GM19035 (cell line): ENCODE data around the gene LHX4.

Source experiments
- ATAC-seq: cut with Tn5 transposase; IDR thresholded peaks from one replicate; pipeline ENCODE4 v1.9.1; 2021; ENCODE audit not compliant: unreplicated experiment

Gene LHX4

GRCh38 chr1:180270530-180271271 is 40.6 kb downstream of the LHX4 start:
- ATAC-seq, result no peak

DNA sequence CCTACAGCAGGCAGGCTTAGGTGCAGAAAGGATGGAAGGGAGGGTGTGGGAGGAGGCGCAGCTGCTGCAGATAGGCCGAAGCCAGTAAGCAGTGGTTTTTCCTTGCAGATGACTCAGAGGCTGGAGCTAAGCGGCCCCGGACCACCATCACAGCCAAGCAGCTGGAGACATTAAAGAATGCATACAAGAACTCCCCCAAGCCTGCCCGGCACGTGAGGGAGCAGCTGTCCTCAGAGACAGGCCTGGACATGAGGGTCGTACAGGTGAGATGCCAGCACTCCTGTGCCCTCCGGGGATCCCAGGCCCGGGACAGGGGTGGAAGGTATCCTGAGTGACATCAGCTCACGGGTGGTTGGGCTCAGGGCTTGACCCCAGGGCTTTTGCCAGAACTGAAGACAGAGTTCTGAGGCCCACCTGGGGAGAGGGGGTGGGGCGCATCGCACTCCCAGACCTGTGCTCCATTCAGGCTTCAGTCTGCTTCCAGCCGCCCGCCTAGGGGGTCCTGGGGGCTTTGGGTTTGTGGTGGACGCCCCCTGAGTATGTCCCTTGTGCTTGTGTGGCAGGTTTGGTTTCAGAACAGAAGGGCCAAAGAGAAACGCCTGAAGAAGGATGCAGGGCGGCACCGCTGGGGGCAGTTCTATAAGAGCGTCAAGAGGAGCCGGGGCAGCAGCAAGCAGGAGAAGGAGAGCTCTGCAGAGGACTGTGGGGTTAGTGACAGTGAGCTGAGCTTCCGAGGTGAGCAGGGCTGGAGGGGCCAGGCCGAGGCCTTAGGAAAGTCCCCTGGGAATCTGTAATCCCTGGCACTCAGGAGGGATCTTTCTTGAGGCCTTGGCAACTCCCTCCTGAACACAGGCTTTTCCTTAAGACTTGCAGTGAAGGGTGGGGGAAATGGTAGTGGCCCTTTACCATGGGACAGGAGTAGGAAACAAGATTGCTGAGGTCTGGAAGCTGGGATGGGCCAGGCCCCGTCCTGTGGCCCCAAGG is 41.5 kb downstream of the LHX4 start:
- no peak for ATAC-seq

DNA sequence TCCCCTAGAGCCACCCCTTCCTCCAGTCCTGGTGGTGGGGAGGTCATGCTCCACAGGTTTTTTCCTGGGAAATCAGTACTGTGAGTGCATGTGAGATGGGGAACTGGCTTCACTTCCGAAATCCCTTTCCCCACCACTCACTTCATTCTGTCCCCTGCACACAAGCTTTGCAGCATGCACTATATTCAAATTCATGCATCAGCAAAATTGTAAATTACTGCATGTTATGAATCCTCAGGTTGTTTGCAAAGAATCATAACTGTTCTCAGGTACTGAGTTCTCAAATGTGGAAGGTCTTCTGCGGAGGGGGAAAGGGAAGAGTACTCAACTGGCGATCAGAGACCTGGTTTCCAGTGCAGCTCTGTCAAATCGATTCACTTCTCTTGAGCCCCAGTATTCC is 42.3 kb downstream of the LHX4 start:
- ATAC-seq, result no peak

GRCh38 chr1:180273066-180273465 is 43.0 kb downstream of the LHX4 start:
- ATAC-seq, result no peak

GRCh38 chr1:180274221-180274620 is 44.2 kb downstream of the LHX4 start:
- ATAC-seq, result no peak

DNA sequence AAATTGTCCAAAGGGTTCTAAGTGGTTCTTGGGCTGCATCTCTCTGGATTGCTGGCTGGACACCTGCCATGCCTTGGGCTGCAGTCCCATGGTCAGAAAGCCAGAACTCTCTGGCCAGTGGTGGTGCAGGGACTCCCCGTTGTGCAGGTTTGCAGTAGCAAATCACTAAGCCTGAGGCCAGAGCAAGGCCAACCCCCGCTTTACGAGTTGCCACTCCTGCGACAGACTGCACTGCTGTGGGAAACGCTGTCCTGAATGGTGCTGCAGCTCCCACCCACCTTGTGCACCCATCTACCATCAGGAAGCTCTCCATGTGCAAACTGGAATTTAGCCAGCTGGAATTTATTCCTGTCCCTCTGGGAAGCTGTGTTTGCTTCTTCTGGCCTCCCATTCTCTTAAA is 45.7 kb downstream of the LHX4 start:
- ATAC-seq, result no peak

DNA sequence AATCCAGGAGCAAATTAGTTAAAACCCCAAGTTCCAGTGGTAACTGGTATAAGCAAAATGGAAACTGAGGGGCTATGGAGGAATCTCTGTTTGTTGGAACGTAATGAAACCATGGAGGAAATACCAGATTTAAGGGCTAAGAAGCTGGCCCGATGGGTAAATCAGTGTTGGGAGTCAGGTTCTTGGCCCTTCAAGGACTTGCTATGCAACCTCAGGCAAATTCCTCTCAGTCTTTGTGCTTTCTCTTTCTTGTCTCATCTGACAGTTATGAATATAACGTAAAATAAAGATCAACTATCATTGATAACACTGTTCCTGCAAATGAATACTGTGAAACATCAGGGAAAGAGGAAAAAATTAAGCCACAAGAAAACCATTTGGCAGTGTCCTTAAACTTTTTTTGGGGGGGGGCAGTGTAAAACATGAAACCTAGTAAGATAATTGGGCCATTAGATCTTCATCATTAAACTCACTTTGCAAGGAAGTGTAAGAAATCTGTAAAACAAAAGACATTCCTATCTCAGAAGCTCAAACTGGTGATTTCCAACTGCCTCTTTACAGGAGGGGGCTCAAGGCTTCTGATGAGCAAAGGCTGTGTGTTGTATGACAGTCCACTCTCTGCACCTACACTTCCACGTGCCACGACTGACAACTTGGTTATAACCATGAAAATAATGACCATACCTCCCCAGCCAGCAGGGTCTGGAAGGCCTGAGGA is 47.6 kb downstream of the LHX4 start:
- ATAC-seq, result no peak

DNA sequence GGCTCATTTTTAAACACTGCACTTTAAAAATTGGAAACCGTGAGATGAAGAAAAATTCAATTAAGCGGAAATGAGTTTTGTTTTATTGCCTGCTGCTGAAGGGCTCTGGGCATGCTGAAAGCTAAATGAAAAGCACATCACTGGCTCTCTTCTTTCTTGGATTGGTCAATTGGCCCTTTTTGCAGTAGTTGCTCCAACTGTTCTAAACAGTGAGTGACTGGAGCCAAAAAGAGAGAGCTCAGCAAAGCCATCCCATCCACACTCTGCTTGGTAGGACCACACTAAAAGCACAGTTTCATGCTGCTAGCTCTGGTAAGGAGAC is 48.1 kb downstream of the LHX4 start:
- no peak for ATAC-seq

DNA sequence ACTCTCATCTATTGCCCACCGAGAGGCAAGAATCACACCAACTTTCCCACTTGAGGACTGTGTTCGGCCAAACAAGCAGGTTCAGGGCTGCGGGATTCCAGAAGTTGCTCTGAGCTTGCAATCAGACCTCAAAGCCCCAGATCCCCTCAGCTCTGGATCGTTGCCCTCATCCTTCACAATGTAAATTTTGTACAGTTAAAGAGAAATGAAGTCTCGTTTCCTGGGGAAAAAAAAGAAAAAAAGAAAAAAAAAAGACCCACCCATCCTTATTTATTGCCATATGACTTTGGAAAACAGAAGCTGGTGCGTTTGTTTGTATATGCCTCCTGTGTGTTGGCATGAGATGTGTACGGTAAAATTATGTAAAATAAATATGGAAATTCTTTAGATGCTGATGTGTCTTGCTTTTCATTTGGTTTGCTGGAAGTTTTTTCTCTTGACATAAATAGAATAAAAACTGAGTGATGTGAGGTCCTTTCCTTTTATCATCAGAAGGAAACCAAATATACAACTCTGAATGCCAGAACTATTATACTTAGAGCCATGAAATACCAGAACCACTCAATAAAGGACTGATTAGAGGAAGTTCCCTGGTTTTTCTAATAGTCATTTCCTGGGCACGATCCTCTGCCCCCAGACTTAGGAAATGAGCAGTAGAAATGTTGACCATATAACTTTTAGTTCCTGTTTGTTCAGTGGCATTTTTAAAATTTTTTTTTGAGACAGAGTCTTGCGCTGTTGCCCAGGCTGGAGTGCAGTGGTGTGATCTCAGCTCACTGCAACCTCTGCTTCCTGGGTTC is 48.7 kb downstream of the LHX4 start:
- ATAC-seq, result no peak

DNA sequence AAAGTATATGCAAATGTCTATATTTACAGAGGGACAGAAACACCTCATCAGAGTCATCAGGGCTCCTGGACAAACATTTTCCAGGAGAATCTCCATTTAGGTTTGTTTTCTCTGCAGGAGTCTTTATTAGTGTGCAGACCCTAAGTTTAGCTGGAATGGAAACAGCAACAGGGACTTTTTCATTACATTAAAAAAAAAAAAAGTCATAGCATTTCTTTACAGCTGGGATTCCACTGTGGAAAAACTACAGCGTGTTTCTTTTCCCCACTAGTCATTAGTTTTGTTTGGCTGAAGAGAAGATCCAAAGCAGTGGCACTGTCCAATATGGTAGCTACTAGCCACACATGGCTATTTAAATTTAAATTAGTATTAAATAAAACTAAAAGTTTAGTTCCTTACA is 49.6 kb downstream of the LHX4 start:
- ATAC-seq, result no peak

DNA sequence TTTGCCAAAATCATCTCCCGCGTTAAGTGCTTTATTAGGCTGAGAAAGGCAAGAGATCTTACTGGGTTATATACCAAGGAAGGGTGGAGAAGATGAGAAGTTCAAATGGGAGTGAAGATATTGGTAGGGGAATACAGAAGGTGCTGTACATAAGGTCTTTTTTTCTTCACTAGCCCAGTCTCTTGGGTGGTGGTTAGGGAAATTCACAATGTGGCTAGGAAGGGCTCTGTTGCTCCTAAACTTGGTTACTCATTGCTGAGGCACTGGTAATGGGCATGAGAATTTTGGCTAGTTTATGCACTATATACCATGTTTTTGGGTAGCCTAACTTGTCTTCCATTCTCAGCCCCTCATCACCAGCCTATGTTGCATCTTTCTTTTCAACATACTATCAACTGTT is 50.6 kb downstream of the LHX4 start:
- no peak for ATAC-seq

- ATAC-seq, result no peak
Observed at GRCh38 chr1:180281490-180281889, 51.4 kb downstream of the LHX4 start.

GRCh38 chr1:180282401-180283044 is 52.5 kb downstream of the LHX4 start:
- ATAC-seq, result no peak

DNA sequence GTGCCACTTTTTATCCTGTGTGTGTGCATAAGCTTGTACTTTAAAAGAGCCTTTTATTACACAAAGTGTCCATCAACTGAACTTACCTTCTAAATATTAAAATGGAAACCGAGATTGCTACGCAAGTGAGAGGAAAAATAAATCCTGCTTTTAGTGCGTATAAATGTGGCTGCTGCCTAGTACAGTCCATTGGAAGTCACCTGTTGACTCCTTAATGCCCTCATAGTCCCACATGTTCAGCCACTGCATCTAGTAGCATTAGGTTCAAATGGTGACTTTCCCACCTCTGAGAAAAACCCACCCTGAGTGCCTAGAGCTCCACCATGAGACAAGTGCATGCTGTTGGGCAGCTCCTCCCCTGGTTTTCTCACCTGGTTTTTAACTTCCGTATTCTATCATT is 53.0 kb downstream of the LHX4 start:
- no peak for ATAC-seq

DNA sequence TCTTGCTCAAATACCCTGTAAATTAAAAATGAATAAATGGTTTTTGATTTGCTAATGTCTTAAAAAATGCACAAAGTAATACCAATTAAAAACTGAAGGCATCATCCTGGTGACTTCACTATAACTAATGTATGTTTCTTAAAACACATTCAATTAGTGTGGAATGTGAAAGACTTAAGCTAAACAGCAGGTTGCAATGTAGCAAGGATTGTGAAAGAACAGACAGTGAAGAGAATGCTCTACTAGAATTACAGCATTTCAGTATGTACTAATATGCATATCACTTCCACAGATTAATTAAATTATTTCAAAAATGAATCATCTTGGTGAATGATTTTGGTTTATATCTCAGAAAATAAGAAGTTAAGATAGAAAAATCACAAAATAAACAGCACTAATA is 56.4 kb downstream of the LHX4 start:
- no peak for ATAC-seq

DNA sequence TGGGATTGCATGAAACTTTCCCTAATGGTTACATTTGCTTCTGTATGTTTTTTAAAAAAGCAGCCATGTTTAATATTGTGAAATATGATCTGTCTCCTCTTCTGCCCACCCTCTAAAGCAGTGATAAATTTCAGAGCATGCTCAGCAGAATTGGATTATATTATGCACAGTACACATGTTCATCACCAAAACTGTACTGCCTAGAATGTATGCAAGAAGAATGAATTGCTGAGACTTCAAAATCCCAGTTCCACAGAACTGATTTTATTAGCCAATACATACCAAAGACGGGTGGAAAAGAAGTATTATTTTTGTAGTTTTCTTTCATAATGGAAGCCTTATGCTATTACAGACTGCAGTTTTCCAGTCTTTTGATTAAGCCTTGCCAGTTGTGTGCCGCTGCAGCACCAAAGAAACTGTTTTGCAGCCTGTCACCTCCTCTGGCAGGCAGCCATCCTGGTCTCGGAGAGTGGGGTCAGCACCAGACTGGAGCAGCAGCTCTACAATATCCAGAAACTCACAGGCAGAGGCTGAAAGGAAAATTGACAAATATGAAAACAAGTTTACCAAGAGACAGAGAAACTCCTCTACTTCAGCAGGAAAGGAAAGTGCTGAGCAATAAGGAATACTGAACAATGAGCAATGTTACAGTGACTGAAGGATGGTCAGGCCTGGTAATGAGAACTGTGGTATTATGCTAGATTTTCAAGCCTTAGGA is 58.1 kb downstream of the LHX4 start:
- no peak for ATAC-seq

GRCh38 chr1:180288940-180289339 is 58.9 kb downstream of the LHX4 start:
- no peak for ATAC-seq

DNA sequence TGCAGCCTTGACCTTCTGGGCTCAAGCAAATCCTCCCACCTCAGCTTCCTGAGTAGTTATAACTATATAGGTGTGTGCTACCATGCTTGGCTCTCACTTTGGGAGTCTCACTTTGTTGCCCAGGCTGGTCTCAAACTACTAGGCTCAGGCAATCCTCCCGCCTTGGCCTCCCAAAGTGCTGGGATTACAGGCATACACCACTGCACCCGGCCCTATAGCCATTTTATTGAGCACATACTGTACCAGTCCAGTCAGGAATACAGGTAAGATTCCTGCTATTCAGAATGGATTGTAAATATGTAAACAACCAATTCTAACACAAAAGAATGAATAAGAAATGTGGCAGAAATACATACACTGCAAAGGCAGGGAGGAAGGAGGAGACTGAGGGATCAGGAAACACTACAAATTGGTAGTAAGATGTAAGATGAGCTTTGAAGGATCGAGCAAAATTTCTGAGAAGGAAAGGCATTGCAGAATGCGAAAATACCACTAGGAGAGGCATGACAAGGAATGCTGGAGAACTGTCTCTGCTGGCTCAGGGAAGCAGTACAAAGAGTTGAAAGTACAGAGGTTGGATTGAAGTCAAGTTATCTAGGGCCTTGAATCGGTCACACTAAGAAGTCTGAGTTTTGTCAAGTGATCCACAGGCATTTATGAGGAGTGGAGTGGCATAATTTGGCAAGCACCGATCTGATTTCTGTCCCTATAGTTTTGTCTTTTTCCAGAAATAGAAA is 60.4 kb downstream of the LHX4 start:
- no peak for ATAC-seq

DNA sequence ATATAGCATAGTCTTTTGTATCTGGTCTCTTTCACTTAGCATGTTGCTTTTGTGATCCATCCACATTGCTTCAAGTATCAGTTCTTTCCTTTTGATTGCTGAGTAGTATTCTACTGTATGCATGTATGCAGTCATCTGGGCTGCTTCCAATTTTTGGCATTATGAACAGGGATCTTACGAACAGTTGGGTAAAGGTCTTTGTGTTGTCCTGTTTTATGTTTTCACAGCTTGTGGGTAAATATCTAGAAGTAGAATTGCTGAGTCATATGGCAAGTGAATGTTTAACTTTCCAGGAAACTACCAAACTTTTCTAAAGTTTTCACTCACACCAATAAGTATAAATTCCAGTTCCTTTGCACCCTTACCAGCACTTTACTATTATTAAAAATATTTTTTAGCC is 60.9 kb downstream of the LHX4 start:
- ATAC-seq, result no peak
